ENCODE data around the gene EMID1.

Gene EMID1

GRCh38 chr22:29260601-29261315 lies 55.1 kb downstream of the EMID1 start:
- DNase-seq = no peak

GRCh38 chr22:29263791-29264276 lies 58.1 kb downstream of the EMID1 start:
- DNase-seq = no peak

- no peak for DNase-seq
Observed at GRCh38 chr22:29265305-29265704, 59.6 kb downstream of the EMID1 start.

- no peak for DNase-seq
Observed at GRCh38 chr22:29265929-29266328, 60.2 kb downstream of the EMID1 start.

GRCh38 chr22:29266564-29267461 lies 61.1 kb downstream of the EMID1 start:
- peak; percentile 19 for DNase-seq

GRCh38 chr22:29267462-29267857 lies 61.8 kb downstream of the EMID1 start:
- no peak for DNase-seq

- DNase-seq = peak; percentile 97
Observed at GRCh38 chr22:29267858-29268510, 62.3 kb downstream of the EMID1 start, which contains the start of the genes EWSR1 and RHBDD3. Gene EWSR1 (plus strand): TSS chr22:29268268. CDS start chr22:29268337, 69 bp downstream. Gene RHBDD3 (minus strand): TSS chr22:29267981. CDS start chr22:29265626, 2,355 bp downstream.

GRCh38 chr22:29268511-29269229 lies 63.0 kb downstream of the EMID1 start:
- DNase-seq = peak; percentile 63

- no peak for DNase-seq
Observed at GRCh38 chr22:29269230-29269604, 63.5 kb downstream of the EMID1 start.

GRCh38 chr22:29269731-29270474 lies 64.2 kb downstream of the EMID1 start:
- DNase-seq = no peak

GRCh38 chr22:29270475-29271271 lies 65.0 kb downstream of the EMID1 start:
- DNase-seq = peak; percentile 33

- DNase-seq = no peak
Observed at GRCh38 chr22:29272624-29273023, 66.9 kb downstream of the EMID1 start.

- DNase-seq = no peak
Observed at GRCh38 chr22:29275167-29275566, 69.5 kb downstream of the EMID1 start.

- no peak for DNase-seq
Observed at GRCh38 chr22:29275819-29276565, 70.3 kb downstream of the EMID1 start.

- DNase-seq = no peak
Observed at GRCh38 chr22:29277927-29278326, 72.2 kb downstream of the EMID1 start.

GRCh38 chr22:29284196-29284595 lies 78.5 kb downstream of the EMID1 start:
- no peak for DNase-seq

GRCh38 chr22:29288837-29289236 lies 83.1 kb downstream of the EMID1 start:
- no peak for DNase-seq

GRCh38 chr22:29290061-29290460 lies 84.4 kb downstream of the EMID1 start:
- no peak for DNase-seq

GRCh38 chr22:29291215-29291614 lies 85.5 kb downstream of the EMID1 start:
- no peak for DNase-seq

- no peak for DNase-seq
Observed at GRCh38 chr22:29292379-29292778, 86.7 kb downstream of the EMID1 start.

All from fibroblast of upper back skin (primary cell).